Progenitor cell of endocrine pancreas (in vitro differentiated cells): ENCODE measurements around the gene KLK14. TPM values are rescaled to one million over a fixed set of nuclear protein-coding genes. Genes with fewer than 3 reads are reported as not detected.

Source experiments
- DNase-seq: peaks from one replicate; pipeline ENCODE4 v3.0.0; 2021; ENCODE audit warnings: low spot score; ENCODE audit not compliant: unreplicated experiment
- H3K27ac Mint-ChIP-seq: 2 replicates; pipeline ENCODE4 v1.8.0; 2021; ENCODE audit warnings: mild to moderate bottlenecking, moderate library complexity, mixed read lengths
- H3K27me3 Mint-ChIP-seq: 2 replicates; pipeline ENCODE4 v1.8.0; 2021; ENCODE audit warnings: mixed read lengths
- H3K36me3 Mint-ChIP-seq: 2 replicates; pipeline ENCODE4 v1.8.0; 2022; ENCODE audit warnings: mixed read lengths; ENCODE audit not compliant: insufficient read depth
- H3K4me1 Mint-ChIP-seq: 2 replicates; pipeline ENCODE4 v1.8.0; 2021; ENCODE audit warnings: low read depth, mixed read lengths
- H3K4me3 Mint-ChIP-seq: 2 replicates; pipeline ENCODE4 v1.8.0; 2021; ENCODE audit warnings: low read depth, mild to moderate bottlenecking, moderate library complexity, mixed read lengths
- H3K9me3 Mint-ChIP-seq: 2 replicates; pipeline ENCODE4 v1.8.0; 2021; ENCODE audit warnings: low read depth, mixed read lengths
- total RNA-seq: library from RNA; stranded (reverse); gene quantifications from 2 replicates; pipeline ENCODE4 v1.2.1, GENCODE V29; 2021
- TF ChIP-seq, protein P1 (sequence below): fragments of 200-600 bp; sonication (generic); IDR thresholded peaks from one replicate; pipeline ENCODE4 v1.5.0; 2021; ENCODE audit warnings: antibody characterized with exemption, mild to moderate bottlenecking; ENCODE audit not compliant: unreplicated experiment

KLK14 gene
- total RNA-seq, 1 donor from 2014 or later: 0.62 TPM

DNA sequence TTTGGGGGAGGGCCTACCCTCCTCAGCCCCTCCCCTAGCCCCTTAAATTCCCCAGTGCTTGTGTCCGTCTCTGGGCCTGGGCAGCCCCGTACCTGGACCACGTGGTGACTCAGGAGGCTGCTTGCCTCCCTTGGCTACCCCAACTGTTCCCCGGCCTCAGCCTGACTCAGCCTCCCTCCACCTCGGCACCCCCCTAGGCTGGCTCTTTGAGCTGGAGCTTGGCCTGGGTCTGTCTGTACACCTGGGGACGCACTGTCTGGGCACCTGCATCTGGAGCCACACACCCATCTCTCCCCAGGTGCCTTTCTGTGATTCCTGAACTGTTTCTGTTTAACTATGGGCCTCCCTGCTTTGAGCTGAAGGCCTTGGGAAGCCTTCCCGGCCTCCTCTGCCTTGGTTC, 1.8 kb upstream of the KLK14 start:
- no peak for DNase-seq
- H3K36me3 Mint-ChIP-seq: no peaks in the 10 kb centered on the region
- H3K9me3 Mint-ChIP-seq: no peaks in the 10 kb centered on the region
- H3K27ac Mint-ChIP-seq: no peak overlapping the region
- no peak overlapping the region for H3K4me3 Mint-ChIP-seq
- peaks cover 32% of the 10 kb centered on the region for H3K27me3 Mint-ChIP-seq
- TF ChIP-seq, protein P1, sequence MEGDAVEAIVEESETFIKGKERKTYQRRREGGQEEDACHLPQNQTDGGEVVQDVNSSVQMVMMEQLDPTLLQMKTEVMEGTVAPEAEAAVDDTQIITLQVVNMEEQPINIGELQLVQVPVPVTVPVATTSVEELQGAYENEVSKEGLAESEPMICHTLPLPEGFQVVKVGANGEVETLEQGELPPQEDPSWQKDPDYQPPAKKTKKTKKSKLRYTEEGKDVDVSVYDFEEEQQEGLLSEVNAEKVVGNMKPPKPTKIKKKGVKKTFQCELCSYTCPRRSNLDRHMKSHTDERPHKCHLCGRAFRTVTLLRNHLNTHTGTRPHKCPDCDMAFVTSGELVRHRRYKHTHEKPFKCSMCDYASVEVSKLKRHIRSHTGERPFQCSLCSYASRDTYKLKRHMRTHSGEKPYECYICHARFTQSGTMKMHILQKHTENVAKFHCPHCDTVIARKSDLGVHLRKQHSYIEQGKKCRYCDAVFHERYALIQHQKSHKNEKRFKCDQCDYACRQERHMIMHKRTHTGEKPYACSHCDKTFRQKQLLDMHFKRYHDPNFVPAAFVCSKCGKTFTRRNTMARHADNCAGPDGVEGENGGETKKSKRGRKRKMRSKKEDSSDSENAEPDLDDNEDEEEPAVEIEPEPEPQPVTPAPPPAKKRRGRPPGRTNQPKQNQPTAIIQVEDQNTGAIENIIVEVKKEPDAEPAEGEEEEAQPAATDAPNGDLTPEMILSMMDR: no peak
- H3K4me1 Mint-ChIP-seq: no peaks in the 10 kb centered on the region

DNA sequence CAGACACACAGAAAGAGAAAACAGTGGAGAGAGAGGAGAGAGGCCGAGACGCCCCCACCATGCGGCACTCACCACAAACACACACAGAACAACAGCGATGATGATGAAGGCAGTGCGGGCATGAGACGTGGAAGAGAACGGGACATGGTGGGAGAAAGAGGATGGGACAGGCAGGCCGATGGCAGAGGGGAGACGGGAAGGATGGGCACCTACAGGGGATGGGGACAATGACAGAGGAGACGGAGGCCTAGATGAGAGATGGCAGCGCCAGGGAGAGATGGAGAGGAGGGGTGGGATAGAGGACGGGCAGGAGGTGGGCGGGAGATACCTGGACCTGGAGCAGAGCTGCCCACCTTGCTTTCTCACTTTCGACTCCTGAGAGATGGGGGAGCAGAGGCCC, 1.1 kb upstream of the KLK14 start:
- H3K36me3 Mint-ChIP-seq: no peaks in the 10 kb centered on the region
- H3K9me3 Mint-ChIP-seq: no peaks in the 10 kb centered on the region
- H3K27me3 Mint-ChIP-seq: peaks cover 27% of the 10 kb centered on the region
- TF ChIP-seq, protein P1: no peak
- H3K4me3 Mint-ChIP-seq: no peak overlapping the region
- no peaks in the 10 kb centered on the region for H3K4me1 Mint-ChIP-seq
- DNase-seq: no peak
- no peak overlapping the region for H3K27ac Mint-ChIP-seq

DNA sequence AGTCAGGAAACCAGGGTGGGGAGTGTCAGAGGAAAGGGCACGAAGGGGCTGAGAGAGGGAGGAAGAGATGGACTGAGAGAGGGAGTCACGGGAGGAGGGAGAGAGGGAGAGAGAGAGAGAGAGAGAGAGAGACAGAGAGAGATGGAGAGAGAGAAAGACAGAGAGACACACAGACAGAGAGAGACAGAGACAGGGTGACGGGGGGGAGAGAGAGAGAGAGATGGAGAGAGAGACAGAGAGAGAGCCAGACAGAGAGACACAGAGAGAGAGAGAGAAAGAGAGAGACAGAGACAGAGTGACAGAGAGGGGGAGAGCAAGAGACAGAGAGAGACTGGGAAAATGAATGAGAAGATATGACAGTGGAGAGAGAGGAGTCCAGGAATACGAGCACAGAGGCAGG, 494 bp upstream of the KLK14 start:
- no peak for DNase-seq
- no peaks in the 10 kb centered on the region for H3K4me1 Mint-ChIP-seq
- H3K27me3 Mint-ChIP-seq: peaks cover 27% of the 10 kb centered on the region
- H3K4me3 Mint-ChIP-seq: no peak overlapping the region
- no peak overlapping the region for H3K27ac Mint-ChIP-seq
- H3K9me3 Mint-ChIP-seq: no peaks in the 10 kb centered on the region
- TF ChIP-seq, protein P1: no peak
- no peaks in the 10 kb centered on the region for H3K36me3 Mint-ChIP-seq

GRCh38 chr19:51081476-51081875, 1.2 kb downstream of the KLK14 start:
- Mint-ChIP-seq H3K4me1 (no peaks in the 10 kb centered on the region), H3K36me3 (no peaks in the 10 kb centered on the region), H3K27me3 (peaks cover 24% of the 10 kb centered on the region), H3K9me3 (no peaks in the 10 kb centered on the region), H3K4me3 (no peak overlapping the region), H3K27ac (no peak overlapping the region)
- DNase-seq: no peak
- TF ChIP-seq, protein P1: no peak

DNA sequence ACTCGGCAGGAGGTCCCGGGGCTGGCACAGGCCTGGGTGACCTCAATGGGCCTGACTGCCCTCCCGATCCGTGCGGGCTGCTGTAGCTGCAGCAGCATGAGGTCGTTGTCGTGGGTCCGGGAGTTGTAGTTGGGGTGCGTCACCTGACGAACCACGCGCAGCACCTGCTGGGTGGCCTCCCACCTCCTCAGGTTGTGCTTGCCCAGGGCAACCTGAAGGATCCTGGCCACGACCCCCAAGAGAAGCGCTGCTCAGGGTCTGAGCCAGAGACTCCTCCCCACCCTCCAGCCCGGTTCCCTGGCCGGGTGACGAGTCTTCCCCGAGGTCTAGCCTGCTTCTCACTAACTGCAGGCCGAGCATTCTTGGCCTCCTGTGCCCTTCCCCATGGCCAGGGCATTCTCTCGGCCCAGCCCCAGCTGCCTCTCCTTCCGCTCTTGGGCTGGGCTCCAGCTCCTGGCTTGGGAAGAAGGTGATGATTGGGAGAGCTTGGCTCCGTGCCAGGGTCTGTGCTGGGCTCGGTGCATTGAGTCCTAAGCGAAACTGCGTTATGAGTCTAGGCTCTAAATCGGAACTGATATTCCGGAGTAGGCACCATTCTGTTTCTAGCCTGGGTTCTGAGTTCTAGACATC, 3.1 kb downstream of the KLK14 start:
- no peak overlapping the region for H3K4me3 Mint-ChIP-seq
- no peaks in the 10 kb centered on the region for H3K4me1 Mint-ChIP-seq
- H3K9me3 Mint-ChIP-seq: no peaks in the 10 kb centered on the region
- H3K27ac Mint-ChIP-seq: no peak overlapping the region
- H3K36me3 Mint-ChIP-seq: no peaks in the 10 kb centered on the region
- DNase-seq: no peak
- TF ChIP-seq, protein P1: no peak
- peaks cover 24% of the 10 kb centered on the region for H3K27me3 Mint-ChIP-seq
